ENCODE results near the gene CREB5.

- no peak for TF ChIP-seq CTCF (IDR thresholded peaks at IDR 0.05)
- no peak for TF ChIP-seq POLR2A (IDR thresholded peaks at IDR 0.05)
Observed at GRCh38 chr7:28647076-28647421, 234.7 kb downstream of the CREB5 start.
